Activated CD4-positive, alpha-beta memory T cell treated with anti-CD3 and anti-CD28 coated beads, Interleukin-2, amount 10 ng/mL, durations not matched to agents 7 days and 5 days (primary cell): ENCODE results near the gene CALHM2. TPM values are rescaled to one million over a fixed set of nuclear protein-coding genes. Genes with fewer than 3 reads are reported as not detected.

Experiments
- CTCF ChIA-PET: fragments of 350-600 bp; sonication (Branson Sonifier 250); formaldehyde crosslinking; loops from one replicate; lab custom pipeline; 2021; ENCODE audit warnings: antibody characterized with exemption, inconsistent platforms; lab: Charles Lee
- POLR2A ChIA-PET: fragments of 350-600 bp; sonication (Branson Sonifier 250); formaldehyde crosslinking; loops from one replicate; lab custom pipeline; 2021; ENCODE audit warnings: antibody characterized with exemption; lab: Charles Lee
- DNase-seq: peaks from one replicate; pipeline ENCODE4 v3.0.0-alpha.2; 2020
- H3K27ac Mint-ChIP-seq: one replicate; pipeline ENCODE4 v1.8.0; 2021; ENCODE audit warnings: mild to moderate bottlenecking, mixed read lengths
- H3K27me3 Mint-ChIP-seq: one replicate; pipeline ENCODE4 v1.8.0; 2021; ENCODE audit warnings: mixed read lengths
- H3K36me3 Mint-ChIP-seq: one replicate; pipeline ENCODE4 v1.8.0; 2021; ENCODE audit warnings: low read depth, mixed read lengths
- H3K4me1 Mint-ChIP-seq: one replicate; pipeline ENCODE4 v1.8.0; 2021; ENCODE audit warnings: mixed read lengths
- H3K4me3 Mint-ChIP-seq: one replicate; pipeline ENCODE4 v1.8.0; 2021; ENCODE audit warnings: mild to moderate bottlenecking, mixed read lengths
- H3K9me3 Mint-ChIP-seq: one replicate; pipeline ENCODE4 v1.8.0; 2021; ENCODE audit warnings: mixed read lengths
- total RNA-seq, 2 experiments: library from RNA; stranded (reverse); gene quantifications; one replicate each; pipeline ENCODE4 v1.2.3, GENCODE V29; 2021

Gene CALHM2, protein sequence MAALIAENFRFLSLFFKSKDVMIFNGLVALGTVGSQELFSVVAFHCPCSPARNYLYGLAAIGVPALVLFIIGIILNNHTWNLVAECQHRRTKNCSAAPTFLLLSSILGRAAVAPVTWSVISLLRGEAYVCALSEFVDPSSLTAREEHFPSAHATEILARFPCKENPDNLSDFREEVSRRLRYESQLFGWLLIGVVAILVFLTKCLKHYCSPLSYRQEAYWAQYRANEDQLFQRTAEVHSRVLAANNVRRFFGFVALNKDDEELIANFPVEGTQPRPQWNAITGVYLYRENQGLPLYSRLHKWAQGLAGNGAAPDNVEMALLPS
- 100 to 1,000 TPM; 135 to 138 TPM for total RNA-seq

GRCh38 chr10:103451831-103452505 lies at the start of gene CALHM2:
TSS of gene CALHM2 (minus strand) at chr10:103452370. CDS start at chr10:103449941, 2,429 bp downstream.
- DNase-seq, result peak; percentile 71
- H3K4me3 Mint-ChIP-seq, result peak within 1 kb of the TSS; percentile 96
- no peaks in the 10 kb centered on the region for H3K27me3 Mint-ChIP-seq
- peak within 1 kb of the TSS; percentile 95 for H3K27ac Mint-ChIP-seq
- H3K4me1 Mint-ChIP-seq, result peaks cover 64% of the 10 kb centered on the region
- H3K9me3 Mint-ChIP-seq, result no peaks in the 10 kb centered on the region
- peaks cover 49% of the 10 kb centered on the region for H3K36me3 Mint-ChIP-seq
- ChIA-PET CTCF (interaction anchor here (0.5 to 4.0 kb wide), 10 partner anchors 11 to 464 kb away, joined by 3 to 34 read pairs (median 10); partner anchors contain the start of gene CALHM3), POLR2A (interaction anchor here (0.8 to 6.6 kb wide), 20 partner anchors 8 to 84 kb away, joined by 3 to 87 read pairs (median 6); partner anchors contain the start of genes CALHM3, NEURL1 and TAF5)

- H3K36me3 Mint-ChIP-seq, result peaks cover 2% of the 10 kb centered on the region
- CTCF ChIA-PET, result interaction anchor here (0.6 kb wide), 2 partner anchors 70 to 156 kb away, joined by 3 to 5 read pairs; no protein-coding TSS in a partner anchor
- peaks cover 68% of the 10 kb centered on the region for H3K27me3 Mint-ChIP-seq
- H3K4me1 Mint-ChIP-seq, result peaks cover 36% of the 10 kb centered on the region
- POLR2A ChIA-PET, result interaction anchor here (1.7 kb wide), 1 partner anchor 49 kb away, joined by 5 read pairs; the partner anchor contains the start of gene CALHM2
- no peak overlapping the region for H3K4me3 Mint-ChIP-seq
- no peak overlapping the region for H3K27ac Mint-ChIP-seq
- no peaks in the 10 kb centered on the region for H3K9me3 Mint-ChIP-seq
- DNase-seq, result no peak
Observed at GRCh38 chr10:103501186-103501585, 49.0 kb upstream of the CALHM2 start.

DNA sequence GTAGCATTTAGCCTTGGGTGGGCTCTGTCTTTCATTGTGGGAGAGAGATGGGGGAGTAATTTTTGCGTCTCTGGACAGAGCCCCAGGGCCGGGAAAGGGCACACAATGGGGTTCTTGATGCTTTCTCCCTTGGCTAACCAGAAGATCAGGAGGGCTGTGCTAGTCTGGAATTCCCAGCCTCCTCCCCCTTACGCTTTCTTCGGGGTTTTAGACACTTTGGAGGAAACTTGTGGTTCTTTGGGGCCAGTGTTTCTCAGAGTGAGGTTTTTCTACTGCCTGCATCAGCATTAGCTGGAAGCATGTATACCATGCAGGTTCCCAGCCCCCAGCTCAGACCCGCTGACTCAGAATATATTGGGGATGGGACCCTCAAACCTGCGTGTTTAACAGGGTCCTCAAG lies 48.3 kb upstream of the CALHM2 start:
- no peak overlapping the region for H3K27ac Mint-ChIP-seq
- DNase-seq, result no peak
- H3K9me3 Mint-ChIP-seq, result no peaks in the 10 kb centered on the region
- no peak overlapping the region for H3K4me3 Mint-ChIP-seq
- peaks cover 36% of the 10 kb centered on the region for H3K4me1 Mint-ChIP-seq
- H3K36me3 Mint-ChIP-seq, result peaks cover 2% of the 10 kb centered on the region
- peaks cover 69% of the 10 kb centered on the region for H3K27me3 Mint-ChIP-seq
- CTCF ChIA-PET, result interaction anchor here (1.2 kb wide), 1 partner anchor 84 kb away, joined by 3 read pairs; no protein-coding TSS in a partner anchor
- POLR2A ChIA-PET, result interaction anchor here (1.7 kb wide), 1 partner anchor 49 kb away, joined by 5 read pairs; the partner anchor contains the start of gene CALHM2

- H3K27me3 Mint-ChIP-seq, result peaks cover 75% of the 10 kb centered on the region
- H3K4me1 Mint-ChIP-seq, result peaks cover 36% of the 10 kb centered on the region
- no peak for DNase-seq
- CTCF ChIA-PET, result interaction anchor here (0.6 to 1.5 kb wide), 4 partner anchors 14 to 256 kb away, joined by 3 to 7 read pairs (median 4); no protein-coding TSS in a partner anchor
- H3K36me3 Mint-ChIP-seq, result peaks cover 2% of the 10 kb centered on the region
- POLR2A ChIA-PET, result interaction anchor here (1.7 kb wide), 1 partner anchor 48 kb away, joined by 5 read pairs; the partner anchor contains the start of gene CALHM2
- no peak overlapping the region for H3K27ac Mint-ChIP-seq
- H3K4me3 Mint-ChIP-seq, result no peak overlapping the region
- H3K9me3 Mint-ChIP-seq, result no peaks in the 10 kb centered on the region
Observed at GRCh38 chr10:103499881-103500280, 47.7 kb upstream of the CALHM2 start.

GRCh38 chr10:103498936-103499638 lies 46.9 kb upstream of the CALHM2 start:
- peaks cover 32% of the 10 kb centered on the region for H3K4me1 Mint-ChIP-seq
- H3K27me3 Mint-ChIP-seq, result peaks cover 78% of the 10 kb centered on the region
- ChIA-PET POLR2A (no interaction called here), CTCF (interaction anchor here (0.6 to 1.5 kb wide), 3 partner anchors 13 to 255 kb away, joined by 3 to 7 read pairs (median 4); no protein-coding TSS in a partner anchor)
- no peak for DNase-seq
- no peaks in the 10 kb centered on the region for H3K9me3 Mint-ChIP-seq
- no peak overlapping the region for H3K4me3 Mint-ChIP-seq
- H3K27ac Mint-ChIP-seq, result no peak overlapping the region
- H3K36me3 Mint-ChIP-seq, result peaks cover 2% of the 10 kb centered on the region

- no peak for DNase-seq
- H3K27ac Mint-ChIP-seq, result no peak overlapping the region
- H3K4me1 Mint-ChIP-seq, result peaks cover 26% of the 10 kb centered on the region
- ChIA-PET POLR2A (no interaction called here), CTCF (interaction anchor here (0.8 to 1.5 kb wide), 3 partner anchors 12 to 80 kb away, joined by 3 to 6 read pairs (median 3); no protein-coding TSS in a partner anchor)
- H3K27me3 Mint-ChIP-seq, result peaks cover 78% of the 10 kb centered on the region
- no peak overlapping the region for H3K4me3 Mint-ChIP-seq
- H3K9me3 Mint-ChIP-seq, result no peaks in the 10 kb centered on the region
- H3K36me3 Mint-ChIP-seq, result peaks cover 2% of the 10 kb centered on the region
Observed at GRCh38 chr10:103497161-103497915, 45.2 kb upstream of the CALHM2 start.

DNA sequence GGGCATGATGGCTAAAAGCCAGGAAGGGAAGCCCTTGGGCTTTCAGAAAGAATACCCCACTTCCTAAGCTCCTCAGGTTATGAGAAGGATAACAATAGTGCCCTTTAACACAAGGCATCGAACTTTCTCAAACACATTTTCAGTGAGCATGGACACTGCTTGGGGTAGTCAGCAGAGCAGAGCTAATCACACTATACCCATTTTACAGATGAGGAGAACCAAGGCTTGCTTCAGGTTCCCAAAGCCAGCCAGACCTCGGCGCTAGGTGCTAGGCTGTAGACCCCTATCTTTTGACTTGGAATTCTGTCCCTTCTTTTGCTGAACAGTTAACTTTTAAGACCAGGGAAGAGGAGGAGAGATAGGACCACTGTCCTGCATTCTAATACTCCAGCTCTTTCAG lies 43.2 kb upstream of the CALHM2 start:
- Mint-ChIP-seq H3K9me3 (no peaks in the 10 kb centered on the region), H3K27ac (no peak overlapping the region), H3K36me3 (peaks cover 2% of the 10 kb centered on the region), H3K4me1 (peaks cover 21% of the 10 kb centered on the region), H3K27me3 (peaks cover 73% of the 10 kb centered on the region), H3K4me3 (peak overlapping the region; percentile 57)
- ChIA-PET POLR2A (interaction anchor here (1.3 kb wide), 1 partner anchor 89 kb away, joined by 3 read pairs; no protein-coding TSS in a partner anchor), CTCF (interaction anchor here (0.6 to 0.7 kb wide), 2 partner anchors 9 to 153 kb away, joined by 3 read pairs; no protein-coding TSS in a partner anchor)
- DNase-seq, result no peak

- H3K36me3 Mint-ChIP-seq, result peaks cover 2% of the 10 kb centered on the region
- POLR2A ChIA-PET, result interaction anchor here (1.4 to 2.8 kb wide), 2 partner anchors 10 to 43 kb away, joined by 3 to 13 read pairs; no protein-coding TSS in a partner anchor
- H3K27me3 Mint-ChIP-seq, result peaks cover 68% of the 10 kb centered on the region
- H3K27ac Mint-ChIP-seq, result no peak overlapping the region
- peak overlapping the region; percentile 57 for H3K4me3 Mint-ChIP-seq
- peaks cover 22% of the 10 kb centered on the region for H3K4me1 Mint-ChIP-seq
- H3K9me3 Mint-ChIP-seq, result no peaks in the 10 kb centered on the region
- CTCF ChIA-PET, result interaction anchor here (1.0 to 12.3 kb wide), 4 partner anchors 11 to 576 kb away, joined by 3 to 228 read pairs (median 6); partner anchors contain the start of gene CNNM2
- peak; percentile 54 for DNase-seq
Observed at GRCh38 chr10:103493916-103494877, 42.0 kb upstream of the CALHM2 start.

- no peaks in the 10 kb centered on the region for H3K9me3 Mint-ChIP-seq
- POLR2A ChIA-PET, result interaction anchor here (1.4 to 2.8 kb wide), 2 partner anchors 11 to 42 kb away, joined by 3 to 13 read pairs; no protein-coding TSS in a partner anchor
- H3K4me3 Mint-ChIP-seq, result peak within 1 kb of the TSS; percentile 72
- H3K36me3 Mint-ChIP-seq, result no peaks in the 10 kb centered on the region
- CTCF ChIA-PET, result interaction anchor here (0.7 to 12.3 kb wide), 5 partner anchors 10 to 576 kb away, joined by 3 to 228 read pairs (median 6); partner anchors contain the start of gene CNNM2
- peak; percentile 33 for DNase-seq
- peaks cover 61% of the 10 kb centered on the region for H3K27me3 Mint-ChIP-seq
- peaks cover 22% of the 10 kb centered on the region for H3K4me1 Mint-ChIP-seq
- H3K27ac Mint-ChIP-seq, result no peak within 1 kb of the TSS
Observed at GRCh38 chr10:103493362-103493915, 41.3 kb upstream of the CALHM2 start, which contains the start of gene NEURL1. TSS of gene NEURL1 (plus strand) at chr10:103493705. CDS start at chr10:103494388, 683 bp downstream.

DNA sequence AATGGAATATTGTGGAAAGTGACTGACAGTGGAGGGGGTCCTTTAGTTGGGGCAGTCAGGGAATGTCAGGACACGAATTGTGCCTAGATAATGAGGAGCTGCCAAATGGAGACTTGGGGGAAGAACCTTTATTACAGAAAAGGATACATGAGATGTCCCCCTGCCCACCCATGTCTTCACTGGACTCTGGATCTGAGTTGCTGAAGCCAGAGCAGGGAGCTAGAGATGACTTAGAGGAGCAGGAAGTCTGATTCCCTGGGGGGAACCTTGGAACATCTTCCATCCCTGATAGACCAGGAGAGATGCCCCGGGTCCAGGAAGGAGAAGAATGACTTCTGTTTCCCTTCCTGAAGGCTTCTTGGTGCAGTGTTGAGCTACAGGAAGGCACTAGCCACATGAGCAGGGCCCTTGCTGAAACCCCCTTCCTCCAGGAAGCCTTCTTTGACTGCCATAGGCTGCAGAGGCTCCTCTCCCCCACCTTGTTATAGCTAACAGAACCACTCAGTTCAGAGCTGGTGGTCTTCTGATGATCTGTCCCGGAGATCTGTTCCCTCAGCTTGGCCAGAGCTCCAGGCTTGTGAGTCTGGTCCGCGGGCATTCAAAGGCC lies 40.6 kb upstream of the CALHM2 start:
- peaks cover 22% of the 10 kb centered on the region for H3K4me1 Mint-ChIP-seq
- no peaks in the 10 kb centered on the region for H3K9me3 Mint-ChIP-seq
- H3K27ac Mint-ChIP-seq, result no peak overlapping the region
- H3K4me3 Mint-ChIP-seq, result peak overlapping the region; percentile 72
- DNase-seq, result no peak
- no peaks in the 10 kb centered on the region for H3K36me3 Mint-ChIP-seq
- CTCF ChIA-PET, result interaction anchor here (0.7 to 12.3 kb wide), 5 partner anchors 10 to 575 kb away, joined by 3 to 228 read pairs (median 6); partner anchors contain the start of gene CNNM2
- POLR2A ChIA-PET, result interaction anchor here (0.5 to 2.8 kb wide), 4 partner anchors 12 to 59 kb away, joined by 3 to 13 read pairs (median 4); no protein-coding TSS in a partner anchor
- H3K27me3 Mint-ChIP-seq, result peaks cover 61% of the 10 kb centered on the region
